NB4 (cell line): ENCODE data around the gene ERFE.

Experiments used
- MYC ChIP-seq: IDR thresholded peaks from 2 replicates; pipeline ENCODE4 v1.6.1; 2011; ENCODE audit warnings: low read depth, low read length
- POLR2A ChIP-seq: IDR thresholded peaks from 2 replicates; pipeline ENCODE4 v1.6.1; 2011; ENCODE audit warnings: mild to moderate bottlenecking; ENCODE audit not compliant: insufficient read length; ENCODE audit errors: extremely low read depth
- TF ChIP-seq, protein P1 (sequence below): IDR thresholded peaks from one replicate; pipeline ENCODE4 v1.5.1; 2012; ENCODE audit warnings: low read depth, low read length
- TF ChIP-seq, protein P2 (sequence below): IDR thresholded peaks from 2 replicates; pipeline ENCODE4 v1.6.1; 2011; ENCODE audit warnings: low read depth, low read length

DNA sequence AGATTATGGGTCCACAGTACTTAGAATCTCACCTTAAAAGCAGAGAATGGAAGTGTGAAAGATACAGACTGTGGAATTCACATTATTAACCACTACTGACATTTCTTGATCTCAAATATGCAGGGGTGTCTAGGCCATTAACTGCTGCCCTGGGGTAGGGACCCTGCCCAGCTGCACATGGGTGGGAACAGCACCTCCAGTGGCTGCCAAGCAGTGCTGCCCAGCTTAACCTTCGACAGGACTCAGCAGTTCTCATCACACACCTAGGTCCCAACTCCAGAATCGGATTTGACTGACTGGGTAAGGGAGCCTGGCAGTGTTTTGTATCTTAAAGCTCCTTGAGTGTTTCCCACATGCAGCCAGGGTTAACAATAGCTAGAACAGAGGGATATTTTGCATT, 14.9 kb downstream of the ERFE start:
- TF ChIP-seq, protein P1, sequence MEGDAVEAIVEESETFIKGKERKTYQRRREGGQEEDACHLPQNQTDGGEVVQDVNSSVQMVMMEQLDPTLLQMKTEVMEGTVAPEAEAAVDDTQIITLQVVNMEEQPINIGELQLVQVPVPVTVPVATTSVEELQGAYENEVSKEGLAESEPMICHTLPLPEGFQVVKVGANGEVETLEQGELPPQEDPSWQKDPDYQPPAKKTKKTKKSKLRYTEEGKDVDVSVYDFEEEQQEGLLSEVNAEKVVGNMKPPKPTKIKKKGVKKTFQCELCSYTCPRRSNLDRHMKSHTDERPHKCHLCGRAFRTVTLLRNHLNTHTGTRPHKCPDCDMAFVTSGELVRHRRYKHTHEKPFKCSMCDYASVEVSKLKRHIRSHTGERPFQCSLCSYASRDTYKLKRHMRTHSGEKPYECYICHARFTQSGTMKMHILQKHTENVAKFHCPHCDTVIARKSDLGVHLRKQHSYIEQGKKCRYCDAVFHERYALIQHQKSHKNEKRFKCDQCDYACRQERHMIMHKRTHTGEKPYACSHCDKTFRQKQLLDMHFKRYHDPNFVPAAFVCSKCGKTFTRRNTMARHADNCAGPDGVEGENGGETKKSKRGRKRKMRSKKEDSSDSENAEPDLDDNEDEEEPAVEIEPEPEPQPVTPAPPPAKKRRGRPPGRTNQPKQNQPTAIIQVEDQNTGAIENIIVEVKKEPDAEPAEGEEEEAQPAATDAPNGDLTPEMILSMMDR = peak; percentile 28
- TF ChIP-seq POLR2A = no peak
- TF ChIP-seq, protein P2, sequence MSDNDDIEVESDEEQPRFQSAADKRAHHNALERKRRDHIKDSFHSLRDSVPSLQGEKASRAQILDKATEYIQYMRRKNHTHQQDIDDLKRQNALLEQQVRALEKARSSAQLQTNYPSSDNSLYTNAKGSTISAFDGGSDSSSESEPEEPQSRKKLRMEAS = no peak
- no peak for TF ChIP-seq MYC
